Esophagus squamous epithelium (tissue), 4 donors: ENCODE measurements around the gene CEND1.

ENCODE experiments used
- CTCF ChIP-seq, 6 experiments: fragments of 450-650 bp in 4 of 6; fragments of 200-600 bp in 2 of 6; sonication (generic) in 2 of 6; IDR thresholded peaks; one replicate each; pipeline ENCODE4 v1.5.1; 2016 to 2019; ENCODE audit warnings: antibody characterized with exemption in 6 of 6, mild to moderate bottlenecking in 4 of 6, moderate library complexity in 4 of 6
- POLR2A ChIP-seq, 4 donors: fragments of 450-650 bp; IDR thresholded peaks; one replicate each; pipeline ENCODE4 v1.6.1; 2017; ENCODE audit warnings: antibody characterized with exemption in 4 of 4, mild to moderate bottlenecking in 4 of 4, moderate library complexity in 3 of 4

- TF ChIP-seq POLR2A (IDR thresholded peaks at IDR 0.05) (no peak), CTCF (IDR thresholded peaks at IDR 0.05) (no peak)
Measured at GRCh38 chr11:812390-812789, 22.5 kb upstream of the CEND1 start.
